ENCODE data around the gene CAMK1G.

Gene CAMK1G

GRCh38 chr1:209611771-209612570, 28.5 kb downstream of the CAMK1G start:
- no peak for DNase-seq (ENCODE audit: low read depth)
- peak; percentile 8 for TF ChIP-seq CTCF (conservative IDR thresholded peaks at IDR 0.05; ENCODE audit: low read depth, low read length)
- no peak overlapping the region for H3K4me3 ChIP-seq (ENCODE audit: low read length)

DNA sequence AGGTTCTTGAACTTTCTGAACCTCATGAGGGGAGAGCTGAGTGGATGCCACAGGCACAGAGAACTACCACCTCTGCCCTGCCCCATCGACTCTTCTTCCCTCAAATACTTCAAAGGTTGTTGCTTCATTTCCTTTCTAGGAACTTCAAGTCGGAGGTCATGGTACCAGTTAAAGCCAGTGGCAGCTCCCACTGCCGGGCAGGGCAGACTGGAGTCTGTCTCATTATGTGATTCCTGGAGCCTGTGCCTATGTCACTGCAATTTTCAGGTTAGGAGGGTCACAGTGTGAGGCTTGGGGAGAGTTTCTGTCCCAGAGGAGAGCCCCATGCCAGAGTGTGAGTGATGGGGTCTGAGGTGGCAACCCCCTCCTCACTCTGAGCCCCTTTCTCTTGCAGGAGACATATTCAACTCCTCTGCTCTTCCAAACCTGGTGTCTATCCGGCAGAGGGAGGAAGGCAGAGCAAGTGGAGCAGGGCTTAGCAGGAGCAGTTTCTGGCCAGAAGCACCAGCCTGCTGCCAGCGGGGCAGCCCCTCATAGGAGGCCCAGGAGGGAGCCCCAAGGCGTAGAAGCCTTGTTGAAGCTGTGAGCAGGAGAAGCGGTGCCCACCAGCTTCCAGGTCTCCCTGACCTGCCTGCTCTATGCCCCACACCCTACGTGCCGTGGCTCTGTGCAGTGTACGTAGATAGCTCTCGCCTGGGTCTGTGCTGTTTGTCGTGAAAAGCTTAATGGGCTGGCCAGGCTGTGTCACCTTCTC, 29.3 kb downstream of the CAMK1G start:
- DNase-seq (ENCODE audit: low read depth) = no peak
- no peak for TF ChIP-seq CTCF (conservative IDR thresholded peaks at IDR 0.05; ENCODE audit: low read depth, low read length)
- H3K4me3 ChIP-seq (ENCODE audit: low read length) = no peak overlapping the region

DNA sequence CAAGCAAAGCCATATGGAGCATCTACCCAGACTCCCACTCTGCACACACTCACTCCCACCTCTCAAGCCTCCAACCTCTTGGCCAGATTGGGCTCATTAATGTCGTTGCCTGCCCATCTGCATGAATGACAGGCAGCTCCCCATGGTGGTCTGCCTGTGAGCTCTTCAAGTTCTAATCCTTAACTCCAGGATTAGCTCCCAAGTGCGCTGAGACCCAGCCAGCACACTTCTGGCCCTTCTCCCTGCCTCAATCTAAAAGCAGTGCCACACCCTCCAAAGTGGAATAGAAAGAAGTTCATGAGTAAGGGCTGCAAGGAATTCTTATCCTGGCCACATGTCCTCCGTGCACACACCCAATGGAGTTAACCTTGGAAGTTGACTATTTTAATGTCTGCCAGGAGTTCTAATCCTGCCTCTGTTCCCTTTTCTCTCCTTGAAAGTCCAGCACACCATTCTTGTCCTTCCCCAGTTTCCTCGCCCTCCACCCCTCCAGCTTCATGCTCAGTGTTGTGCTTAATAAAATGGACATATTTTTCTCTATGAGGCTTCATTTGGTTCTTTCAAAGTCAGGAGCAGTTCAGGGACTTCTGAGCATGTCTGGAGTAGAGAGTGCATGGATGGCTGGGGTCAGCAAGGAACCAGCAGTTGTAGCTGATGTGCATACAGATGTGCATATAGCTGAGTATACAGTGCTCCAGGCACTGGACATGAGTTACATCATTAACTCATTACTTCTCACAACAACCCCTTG, 30.1 kb downstream of the CAMK1G start:
- DNase-seq (ENCODE audit: low read depth) = no peak
- no peak for TF ChIP-seq CTCF (conservative IDR thresholded peaks at IDR 0.05; ENCODE audit: low read depth, low read length)
- no peak overlapping the region for H3K4me3 ChIP-seq (ENCODE audit: low read length)

GRCh38 chr1:209614151-209614420, 30.6 kb downstream of the CAMK1G start:
- DNase-seq (ENCODE audit: low read depth) = no peak
- H3K4me3 ChIP-seq (ENCODE audit: low read length) = no peak overlapping the region
- TF ChIP-seq CTCF (conservative IDR thresholded peaks at IDR 0.05; ENCODE audit: low read depth, low read length) = no peak

DNA sequence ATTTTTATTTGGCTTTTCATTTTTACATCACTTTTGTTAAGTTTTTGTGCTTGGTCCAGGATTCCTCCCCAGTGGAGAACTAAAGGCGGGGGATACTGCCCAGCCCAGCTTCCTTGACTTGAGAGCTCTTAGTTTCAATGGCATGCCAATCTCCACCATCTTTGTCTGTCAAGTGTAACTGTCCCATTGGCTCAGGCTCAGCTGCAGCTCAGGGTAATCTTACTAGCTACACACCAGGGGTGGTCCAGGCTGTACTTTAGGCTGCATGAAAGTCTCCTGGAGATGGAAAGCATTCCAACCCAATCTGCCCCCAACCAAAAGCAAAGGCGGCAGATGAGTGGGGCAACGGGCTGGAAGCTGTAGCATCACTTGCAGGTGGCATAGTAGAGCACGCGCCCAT, 31.4 kb downstream of the CAMK1G start:
- DNase-seq (ENCODE audit: low read depth) = no peak
- H3K4me3 ChIP-seq (ENCODE audit: low read length) = no peak overlapping the region
- TF ChIP-seq CTCF (conservative IDR thresholded peaks at IDR 0.05; ENCODE audit: low read depth, low read length) = no peak

DNA sequence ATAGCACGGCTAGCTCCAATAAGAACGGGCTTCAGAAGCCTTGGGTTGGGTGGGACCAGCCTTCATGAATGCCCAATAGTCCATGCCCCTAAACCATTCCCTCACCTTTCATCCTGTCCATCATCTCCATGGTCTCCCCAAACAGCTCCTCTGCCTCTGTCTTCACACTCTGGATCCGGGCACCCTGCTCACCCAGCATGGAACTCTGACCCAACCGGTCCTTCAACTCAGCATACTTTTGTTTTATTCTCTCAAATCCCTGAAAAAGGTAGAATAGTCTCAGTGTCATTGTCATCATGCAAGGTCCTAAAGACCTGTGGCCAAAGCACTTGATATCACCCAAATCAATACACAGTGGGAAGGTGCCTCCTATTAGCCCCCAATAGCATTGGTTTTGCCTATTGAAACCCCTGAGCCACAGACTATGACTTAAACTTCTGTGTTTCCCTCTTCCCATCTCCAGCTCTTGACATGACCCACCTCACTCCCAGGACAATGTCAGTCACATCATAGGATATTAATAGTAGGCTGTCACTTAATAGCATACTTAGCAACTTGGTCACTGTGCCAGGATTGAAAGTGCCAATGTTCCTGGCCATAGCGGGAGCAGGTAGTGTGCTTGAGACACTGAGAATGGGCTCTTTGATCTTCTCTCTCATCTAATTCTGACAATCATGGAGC, 33.0 kb downstream of the CAMK1G start:
- DNase-seq (ENCODE audit: low read depth) = no peak
- TF ChIP-seq CTCF (conservative IDR thresholded peaks at IDR 0.05; ENCODE audit: low read depth, low read length) = no peak
- no peak overlapping the region for H3K4me3 ChIP-seq (ENCODE audit: low read length)

Measured in retinal pigment epithelial cell (primary cell).